ENCODE data around the gene KRT74. TPM values are rescaled to one million over a fixed set of nuclear protein-coding genes. Genes with fewer than 3 reads are reported as not detected.

The KRT74 gene
- total and polyA plus RNA-seq, 9 of the 15 experiments (the other 6 are each of a cell fraction or from before 2014, with no cell fraction given) = not detected

DNA sequence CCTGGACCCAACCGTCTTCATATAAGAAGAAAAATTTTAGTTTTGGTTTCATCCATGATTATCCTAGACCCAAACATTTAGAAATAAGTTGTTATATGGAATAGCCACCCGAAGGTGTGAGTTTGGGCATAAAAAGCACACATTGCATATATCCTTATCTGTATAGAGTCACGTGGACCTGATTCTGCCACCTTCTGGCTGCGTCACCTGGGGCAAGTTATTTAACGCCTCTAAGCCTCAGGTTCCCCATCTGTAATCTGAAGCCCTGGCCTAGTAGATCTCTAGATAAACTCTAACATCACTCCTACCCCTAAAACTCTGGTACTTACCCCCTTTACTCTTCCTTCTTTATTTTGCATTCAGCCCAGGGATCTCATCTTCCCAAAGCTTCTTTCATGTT is 39.2 kb downstream of the KRT74 start (continued):
- TF ChIP-seq HDAC6 (IDR thresholded peaks at IDR 0.05; ENCODE audit: low read depth, low read length) (no peak), DIDO1 (tag; IDR thresholded peaks at IDR 0.05; ENCODE audit: low read depth) (no peak), RB1 (IDR thresholded peaks at IDR 0.05; ENCODE audit: low read depth) (no peak), ZNF407 (IDR thresholded peaks at IDR 0.05; ENCODE audit: low read depth) (no peak), IRF9 (tag; IDR thresholded peaks at IDR 0.05) (no peak), ARID3B (CRISPR knock-in tag; IDR thresholded peaks at IDR 0.05; ENCODE audit: borderline replicate concordance) (no peak), MYC (IDR thresholded peaks at IDR 0.05; ENCODE audit: low read depth, low read length) (peak; percentile 39; the same call in 1 of the 2 replicates), MYC (CRISPR knock-in tag; IDR thresholded peaks at IDR 0.05; ENCODE audit: borderline replicate concordance, low read depth) (no peak), MLX (CRISPR knock-in tag; conservative IDR thresholded peaks at IDR 0.05) (no peak), OTX1 (CRISPR knock-in tag; IDR thresholded peaks at IDR 0.05) (no peak)
- TF ChIP-seq, protein P1, sequence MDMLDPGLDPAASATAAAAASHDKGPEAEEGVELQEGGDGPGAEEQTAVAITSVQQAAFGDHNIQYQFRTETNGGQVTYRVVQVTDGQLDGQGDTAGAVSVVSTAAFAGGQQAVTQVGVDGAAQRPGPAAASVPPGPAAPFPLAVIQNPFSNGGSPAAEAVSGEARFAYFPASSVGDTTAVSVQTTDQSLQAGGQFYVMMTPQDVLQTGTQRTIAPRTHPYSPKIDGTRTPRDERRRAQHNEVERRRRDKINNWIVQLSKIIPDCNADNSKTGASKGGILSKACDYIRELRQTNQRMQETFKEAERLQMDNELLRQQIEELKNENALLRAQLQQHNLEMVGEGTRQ (CRISPR knock-in tag; IDR thresholded peaks at IDR 0.05) = peak; percentile 74
- TF ChIP-seq, protein P2, sequence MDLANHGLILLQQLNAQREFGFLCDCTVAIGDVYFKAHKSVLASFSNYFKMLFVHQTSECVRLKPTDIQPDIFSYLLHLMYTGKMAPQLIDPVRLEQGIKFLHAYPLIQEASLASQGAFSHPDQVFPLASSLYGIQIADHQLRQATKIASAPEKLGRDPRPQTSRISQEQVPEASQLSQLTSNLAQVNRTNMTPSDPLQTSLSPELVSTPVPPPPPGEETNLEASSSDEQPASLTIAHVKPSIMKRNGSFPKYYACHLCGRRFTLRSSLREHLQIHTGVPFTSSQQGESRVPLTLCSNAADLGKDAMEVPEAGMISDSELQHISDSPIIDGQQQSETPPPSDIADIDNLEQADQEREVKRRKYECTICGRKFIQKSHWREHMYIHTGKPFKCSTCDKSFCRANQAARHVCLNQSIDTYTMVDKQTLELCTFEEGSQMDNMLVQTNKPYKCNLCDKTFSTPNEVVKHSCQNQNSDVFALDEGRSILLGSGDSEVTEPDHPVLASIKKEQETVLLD (IDR thresholded peaks at IDR 0.05) = no peak
